Caco-2 (cell line): ENCODE measurements around the gene ST6GALNAC5. TPM values are rescaled to one million over a fixed set of nuclear protein-coding genes. Genes with fewer than 3 reads are reported as not detected.

ENCODE experiments used
- BruUV-seq: library from RNA; stranded (reverse); fragments of 400-500 nt; replicated peaks from 2 replicates; lab custom pipeline; 2021; lab: Mats Ljungman, UMichigan
- CTCF ChIA-PET: fragments of 300-600 bp; sonication (Branson Sonifier 250); formaldehyde crosslinking; loops from one replicate; lab custom pipeline; 2022; ENCODE audit warnings: antibody characterized with exemption; lab: Charles Lee
- POLR2A ChIA-PET: fragments of 300-600 bp; sonication (Branson Sonifier 250); formaldehyde crosslinking; loops from one replicate; lab custom pipeline; 2022; ENCODE audit warnings: antibody characterized with exemption; lab: Charles Lee
- DNase-seq, 2 experiments: peaks; one replicate each; pipeline versions ENCODE4 v3.0.0 to v3.0.0-alpha.2; 2020 to 2022
- H3K27me3 ChIP-seq: replicated peaks from 2 replicates; pipeline ENCODE4 v1.6.0; 2011; ENCODE audit warnings: low read length; ENCODE audit not compliant: control insufficient read depth, insufficient read depth
- H3K36me3 ChIP-seq: 2 replicates; pipeline ENCODE4 v1.5.1; 2011; ENCODE audit warnings: low read length; ENCODE audit not compliant: control insufficient read depth, insufficient read depth
- H3K4me1 ChIP-seq: fragments of 250-450 bp; sonication (Bioruptor Pico); 2 replicates; pipeline ENCODE4 v1.5.1; 2020; ENCODE audit warnings: mild to moderate bottlenecking
- H3K4me3 ChIP-seq: 2 replicates; pipeline ENCODE4 v1.5.1; 2011; ENCODE audit warnings: low read depth, mild to moderate bottlenecking, control low read depth, low read length
- H3K9me3 ChIP-seq: fragments of 250-450 bp; sonication (Bioruptor Pico); 2 replicates; pipeline ENCODE4 v1.5.1; 2020; ENCODE audit warnings: mild to moderate bottlenecking, moderate library complexity
- H3K27ac Mint-ChIP-seq: one replicate; pipeline ENCODE4 v1.8.0; 2022; ENCODE audit warnings: mixed read lengths; ENCODE audit not compliant: unreplicated experiment
- H3K27me3 Mint-ChIP-seq: one replicate; pipeline ENCODE4 v1.8.0; 2022; ENCODE audit warnings: mixed read lengths; ENCODE audit not compliant: insufficient read depth, unreplicated experiment
- H3K36me3 Mint-ChIP-seq: one replicate; pipeline ENCODE4 v1.8.0; 2022; ENCODE audit warnings: mild to moderate bottlenecking, mixed read lengths; ENCODE audit not compliant: insufficient read depth, unreplicated experiment
- H3K4me1 Mint-ChIP-seq: one replicate; pipeline ENCODE4 v1.8.0; 2022; ENCODE audit warnings: low read depth, mixed read lengths; ENCODE audit not compliant: unreplicated experiment
- H3K4me3 Mint-ChIP-seq: one replicate; pipeline ENCODE4 v1.8.0; 2022; ENCODE audit warnings: mild to moderate bottlenecking, moderate library complexity, mixed read lengths; ENCODE audit not compliant: unreplicated experiment
- H3K9me3 Mint-ChIP-seq: one replicate; pipeline ENCODE4 v1.8.0; 2022; ENCODE audit warnings: mixed read lengths; ENCODE audit not compliant: unreplicated experiment
- intact Hi-C: fragments of 100-400 bp; cut with micrococcal nuclease; formaldehyde crosslinking; loops from one replicate; pipeline ENCODE4 v1.10.0; 2022; ENCODE audit not compliant: unreplicated experiment
- total RNA-seq: library from RNA; stranded (reverse); gene quantifications from 2 replicates; pipeline ENCODE4 v1.2.3, GENCODE V29; 2022
- TF ChIP-seq, protein P1 (sequence below), 2 experiments: fragments of 200-600 bp in 1 of 2; IDR thresholded peaks; 1 replicate in 1 of 2; 2 replicates in 1 of 2; pipeline versions ENCODE4 v1.5.1 to v1.8.0; 2011 to 2022; ENCODE audit warnings: antibody characterized with exemption in 1 of 2, control low read depth in 1 of 2, inconsistent platforms in 1 of 2, low read depth in 1 of 2, low read length in 1 of 2, mild to moderate bottlenecking in 1 of 2, moderate library complexity in 1 of 2; ENCODE audit not compliant: insufficient read depth in 1 of 2, severe bottlenecking in 1 of 2, unreplicated experiment in 1 of 2

The ST6GALNAC5 gene
- total RNA-seq, 1 experiment from 2014 or later, result 0.09 TPM

DNA sequence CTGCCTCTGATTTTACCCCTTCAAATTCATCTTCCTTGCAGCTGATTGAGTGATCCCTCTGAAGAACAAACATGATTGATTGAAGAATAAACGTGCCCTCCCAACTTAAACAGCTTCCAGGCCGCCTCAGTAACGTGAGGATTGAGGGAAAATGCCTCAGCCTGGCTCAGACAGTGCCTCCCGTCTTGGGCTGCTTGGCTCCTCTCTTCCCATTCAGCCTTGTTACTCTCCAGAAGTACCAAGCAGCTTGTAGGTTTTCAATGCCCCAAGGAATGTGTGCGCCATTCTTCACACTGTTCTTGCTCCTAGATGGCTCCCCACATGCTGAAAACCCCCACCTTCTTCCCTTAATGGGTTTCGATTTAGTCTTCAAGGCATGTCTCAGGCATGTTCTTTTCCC is 51.8 kb downstream of the ST6GALNAC5 start:
- CTCF ChIA-PET, result no interaction called here
- H3K9me3 ChIP-seq, result no peaks in the 10 kb centered on the region
- POLR2A ChIA-PET, result no interaction called here
- H3K4me1 ChIP-seq, result no peaks in the 10 kb centered on the region
- Mint-ChIP-seq H3K4me1 (no peaks in the 10 kb centered on the region), H3K36me3 (no peaks in the 10 kb centered on the region), H3K9me3 (no peaks in the 10 kb centered on the region), H3K4me3 (no peak overlapping the region), H3K27ac (no peak overlapping the region), H3K27me3 (peaks cover 15% of the 10 kb centered on the region)
- no peak overlapping the region for H3K4me3 ChIP-seq
- no TSS peak for BruUV-seq
- H3K27me3 ChIP-seq, result no peaks in the 10 kb centered on the region
- no peak for DNase-seq
- TF ChIP-seq, protein P1, sequence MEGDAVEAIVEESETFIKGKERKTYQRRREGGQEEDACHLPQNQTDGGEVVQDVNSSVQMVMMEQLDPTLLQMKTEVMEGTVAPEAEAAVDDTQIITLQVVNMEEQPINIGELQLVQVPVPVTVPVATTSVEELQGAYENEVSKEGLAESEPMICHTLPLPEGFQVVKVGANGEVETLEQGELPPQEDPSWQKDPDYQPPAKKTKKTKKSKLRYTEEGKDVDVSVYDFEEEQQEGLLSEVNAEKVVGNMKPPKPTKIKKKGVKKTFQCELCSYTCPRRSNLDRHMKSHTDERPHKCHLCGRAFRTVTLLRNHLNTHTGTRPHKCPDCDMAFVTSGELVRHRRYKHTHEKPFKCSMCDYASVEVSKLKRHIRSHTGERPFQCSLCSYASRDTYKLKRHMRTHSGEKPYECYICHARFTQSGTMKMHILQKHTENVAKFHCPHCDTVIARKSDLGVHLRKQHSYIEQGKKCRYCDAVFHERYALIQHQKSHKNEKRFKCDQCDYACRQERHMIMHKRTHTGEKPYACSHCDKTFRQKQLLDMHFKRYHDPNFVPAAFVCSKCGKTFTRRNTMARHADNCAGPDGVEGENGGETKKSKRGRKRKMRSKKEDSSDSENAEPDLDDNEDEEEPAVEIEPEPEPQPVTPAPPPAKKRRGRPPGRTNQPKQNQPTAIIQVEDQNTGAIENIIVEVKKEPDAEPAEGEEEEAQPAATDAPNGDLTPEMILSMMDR (IDR thresholded peaks at IDR 0.05; ENCODE audit: insufficient read depth in 1 of 2, low read depth in 1 of 2, low read length in 1 of 2, severe bottlenecking in 1 of 2, unreplicated experiment in 1 of 2), result no peak
- intact Hi-C loops, result no loop called here
- no peaks in the 10 kb centered on the region for H3K36me3 ChIP-seq

DNA sequence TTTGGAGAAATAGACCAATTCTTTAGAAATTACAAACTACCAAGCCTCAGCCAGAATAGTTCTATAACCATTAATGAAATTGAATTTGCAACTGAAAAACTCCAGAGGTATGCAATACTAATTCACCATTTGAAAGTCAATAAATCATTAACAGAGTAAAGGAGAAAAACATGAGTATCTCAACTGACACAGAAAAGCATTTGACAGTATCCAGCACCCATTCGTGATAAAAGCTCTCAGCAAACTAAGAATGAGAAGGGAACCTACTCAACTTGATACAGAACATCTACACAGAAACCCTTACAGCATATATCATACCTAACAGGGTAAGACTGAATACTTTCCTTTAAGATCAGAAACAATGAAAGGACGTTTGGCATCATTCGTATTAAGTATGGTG is 54.3 kb downstream of the ST6GALNAC5 start:
- TF ChIP-seq, protein P1 (IDR thresholded peaks at IDR 0.05; ENCODE audit: insufficient read depth in 1 of 2, low read depth in 1 of 2, low read length in 1 of 2, severe bottlenecking in 1 of 2, unreplicated experiment in 1 of 2), result no peak
- Histone ChIP-seq H3K4me3 (no peak overlapping the region), H3K27me3 (no peaks in the 10 kb centered on the region), H3K9me3 (no peaks in the 10 kb centered on the region), H3K4me1 (no peaks in the 10 kb centered on the region), H3K36me3 (no peaks in the 10 kb centered on the region)
- H3K36me3 Mint-ChIP-seq, result no peaks in the 10 kb centered on the region
- peaks cover 17% of the 10 kb centered on the region for H3K27me3 Mint-ChIP-seq
- intact Hi-C loops, result no loop called here
- POLR2A ChIA-PET, result no interaction called here
- CTCF ChIA-PET, result no interaction called here
- H3K27ac Mint-ChIP-seq, result no peak overlapping the region
- no peak overlapping the region for H3K4me3 Mint-ChIP-seq
- H3K9me3 Mint-ChIP-seq, result no peaks in the 10 kb centered on the region
- no TSS peak for BruUV-seq
- no peak for DNase-seq
- no peaks in the 10 kb centered on the region for H3K4me1 Mint-ChIP-seq

DNA sequence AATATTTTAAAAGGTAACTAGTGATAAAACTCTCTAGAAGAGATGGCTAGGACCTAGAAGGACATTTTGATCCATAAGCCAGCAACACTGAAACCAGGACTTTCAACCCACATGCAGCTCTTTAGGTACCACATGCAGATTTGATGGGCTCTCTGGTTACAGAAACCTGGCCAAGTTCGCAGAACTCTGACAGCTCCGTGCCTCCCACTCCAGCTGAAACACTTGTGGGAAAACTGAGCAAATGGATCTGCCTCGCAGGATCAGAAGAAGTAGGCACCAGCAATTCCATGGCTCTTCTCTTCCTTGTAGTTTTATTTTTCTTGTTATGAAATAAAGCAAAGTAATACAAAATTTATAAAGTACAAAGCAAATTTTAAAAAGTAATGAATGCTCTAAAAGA is 58.5 kb downstream of the ST6GALNAC5 start:
- ChIA-PET POLR2A (no interaction called here), CTCF (no interaction called here)
- BruUV-seq, result no TSS peak
- no peaks in the 10 kb centered on the region for H3K36me3 ChIP-seq
- no peaks in the 10 kb centered on the region for H3K4me1 ChIP-seq
- no peaks in the 10 kb centered on the region for H3K27me3 ChIP-seq
- TF ChIP-seq, protein P1 (IDR thresholded peaks at IDR 0.05; ENCODE audit: insufficient read depth in 1 of 2, low read depth in 1 of 2, low read length in 1 of 2, severe bottlenecking in 1 of 2, unreplicated experiment in 1 of 2), result no peak
- H3K27ac Mint-ChIP-seq, result no peak overlapping the region
- no peaks in the 10 kb centered on the region for H3K4me1 Mint-ChIP-seq
- H3K27me3 Mint-ChIP-seq, result peaks cover 12% of the 10 kb centered on the region
- intact Hi-C loops, result no loop called here
- no peak for DNase-seq
- no peak overlapping the region for H3K4me3 ChIP-seq
- H3K4me3 Mint-ChIP-seq, result no peak overlapping the region
- H3K36me3 Mint-ChIP-seq, result no peaks in the 10 kb centered on the region
- H3K9me3 ChIP-seq, result no peaks in the 10 kb centered on the region
- no peaks in the 10 kb centered on the region for H3K9me3 Mint-ChIP-seq
